HL-60 (cell line): ENCODE measurements around the gene USH2A.

ENCODE experiments used
- GABPA ChIP-seq: IDR thresholded peaks from 2 replicates; pipeline ENCODE4 v1.6.1; 2012; ENCODE audit warnings: low read depth
- POLR2AphosphoS5 ChIP-seq: IDR thresholded peaks from 2 replicates; pipeline ENCODE4 v1.6.1; 2012; ENCODE audit warnings: low read depth
- SPI1 ChIP-seq: IDR thresholded peaks from 2 replicates; pipeline ENCODE4 v1.6.1; 2012; ENCODE audit warnings: low read depth, mild to moderate bottlenecking, borderline replicate concordance
- TF ChIP-seq, protein P1 (sequence below): IDR thresholded peaks from one replicate; pipeline ENCODE4 v1.5.1; 2011; ENCODE audit warnings: low read length, control low read depth, inconsistent platforms; ENCODE audit not compliant: insufficient read depth
- TF ChIP-seq, protein P2 (sequence below): IDR thresholded peaks from 2 replicates; pipeline ENCODE4 v1.6.1; 2012; ENCODE audit warnings: low read depth; ENCODE audit not compliant: insufficient replicate concordance

DNA sequence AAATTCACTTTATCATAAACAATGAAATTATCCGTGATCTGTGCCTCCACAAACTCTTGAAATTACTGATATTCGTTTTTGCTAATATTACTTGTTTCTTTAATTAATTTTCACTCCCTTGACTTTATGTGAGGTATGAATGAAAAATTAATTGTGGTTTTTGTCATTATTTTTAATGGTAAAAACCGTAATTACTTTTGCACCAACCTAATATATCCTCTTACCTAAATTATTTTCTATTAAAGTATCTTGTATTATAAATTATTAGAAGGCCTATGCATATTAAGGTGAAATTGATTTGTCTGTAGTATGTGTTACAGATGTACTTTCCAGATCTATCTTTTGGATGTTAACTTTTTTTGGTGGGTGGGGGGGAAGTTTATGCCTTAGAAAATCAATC, 540.2 kb downstream of the USH2A start:
- TF ChIP-seq, protein P1, sequence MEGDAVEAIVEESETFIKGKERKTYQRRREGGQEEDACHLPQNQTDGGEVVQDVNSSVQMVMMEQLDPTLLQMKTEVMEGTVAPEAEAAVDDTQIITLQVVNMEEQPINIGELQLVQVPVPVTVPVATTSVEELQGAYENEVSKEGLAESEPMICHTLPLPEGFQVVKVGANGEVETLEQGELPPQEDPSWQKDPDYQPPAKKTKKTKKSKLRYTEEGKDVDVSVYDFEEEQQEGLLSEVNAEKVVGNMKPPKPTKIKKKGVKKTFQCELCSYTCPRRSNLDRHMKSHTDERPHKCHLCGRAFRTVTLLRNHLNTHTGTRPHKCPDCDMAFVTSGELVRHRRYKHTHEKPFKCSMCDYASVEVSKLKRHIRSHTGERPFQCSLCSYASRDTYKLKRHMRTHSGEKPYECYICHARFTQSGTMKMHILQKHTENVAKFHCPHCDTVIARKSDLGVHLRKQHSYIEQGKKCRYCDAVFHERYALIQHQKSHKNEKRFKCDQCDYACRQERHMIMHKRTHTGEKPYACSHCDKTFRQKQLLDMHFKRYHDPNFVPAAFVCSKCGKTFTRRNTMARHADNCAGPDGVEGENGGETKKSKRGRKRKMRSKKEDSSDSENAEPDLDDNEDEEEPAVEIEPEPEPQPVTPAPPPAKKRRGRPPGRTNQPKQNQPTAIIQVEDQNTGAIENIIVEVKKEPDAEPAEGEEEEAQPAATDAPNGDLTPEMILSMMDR: no peak
- TF ChIP-seq POLR2AphosphoS5: no peak
- TF ChIP-seq, protein P2, sequence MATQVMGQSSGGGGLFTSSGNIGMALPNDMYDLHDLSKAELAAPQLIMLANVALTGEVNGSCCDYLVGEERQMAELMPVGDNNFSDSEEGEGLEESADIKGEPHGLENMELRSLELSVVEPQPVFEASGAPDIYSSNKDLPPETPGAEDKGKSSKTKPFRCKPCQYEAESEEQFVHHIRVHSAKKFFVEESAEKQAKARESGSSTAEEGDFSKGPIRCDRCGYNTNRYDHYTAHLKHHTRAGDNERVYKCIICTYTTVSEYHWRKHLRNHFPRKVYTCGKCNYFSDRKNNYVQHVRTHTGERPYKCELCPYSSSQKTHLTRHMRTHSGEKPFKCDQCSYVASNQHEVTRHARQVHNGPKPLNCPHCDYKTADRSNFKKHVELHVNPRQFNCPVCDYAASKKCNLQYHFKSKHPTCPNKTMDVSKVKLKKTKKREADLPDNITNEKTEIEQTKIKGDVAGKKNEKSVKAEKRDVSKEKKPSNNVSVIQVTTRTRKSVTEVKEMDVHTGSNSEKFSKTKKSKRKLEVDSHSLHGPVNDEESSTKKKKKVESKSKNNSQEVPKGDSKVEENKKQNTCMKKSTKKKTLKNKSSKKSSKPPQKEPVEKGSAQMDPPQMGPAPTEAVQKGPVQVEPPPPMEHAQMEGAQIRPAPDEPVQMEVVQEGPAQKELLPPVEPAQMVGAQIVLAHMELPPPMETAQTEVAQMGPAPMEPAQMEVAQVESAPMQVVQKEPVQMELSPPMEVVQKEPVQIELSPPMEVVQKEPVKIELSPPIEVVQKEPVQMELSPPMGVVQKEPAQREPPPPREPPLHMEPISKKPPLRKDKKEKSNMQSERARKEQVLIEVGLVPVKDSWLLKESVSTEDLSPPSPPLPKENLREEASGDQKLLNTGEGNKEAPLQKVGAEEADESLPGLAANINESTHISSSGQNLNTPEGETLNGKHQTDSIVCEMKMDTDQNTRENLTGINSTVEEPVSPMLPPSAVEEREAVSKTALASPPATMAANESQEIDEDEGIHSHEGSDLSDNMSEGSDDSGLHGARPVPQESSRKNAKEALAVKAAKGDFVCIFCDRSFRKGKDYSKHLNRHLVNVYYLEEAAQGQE: no peak
- TF ChIP-seq GABPA: no peak
- TF ChIP-seq SPI1: no peak
